GM18870 (cell line): Measurements from ENCODE around the gene SYN1.

Experiments used
- ATAC-seq: cut with Tn5 transposase; IDR thresholded peaks from one replicate; pipeline ENCODE4 v1.9.1; 2021; ENCODE audit warnings: moderate library complexity; ENCODE audit not compliant: unreplicated experiment

Gene SYN1

GRCh38 chrX:47540754-47541538 is 78.7 kb downstream of the SYN1 start:
- ATAC-seq: no peak

- no peak for ATAC-seq
These were observed 79.8 kb downstream of the SYN1 start for GRCh38 chrX:47539860-47540259.

- ATAC-seq: no peak
These were observed 89.6 kb downstream of the SYN1 start for GRCh38 chrX:47530049-47530448.

- no peak for ATAC-seq
These were observed 90.1 kb downstream of the SYN1 start for GRCh38 chrX:47529548-47529947.

- no peak for ATAC-seq
These were observed 95.9 kb downstream of the SYN1 start for GRCh38 chrX:47523713-47524166.

GRCh38 chrX:47523297-47523696 is 96.4 kb downstream of the SYN1 start:
- no peak for ATAC-seq
